Endothelial cell (in vitro differentiated cells): ENCODE measurements around the gene PTPN1. TPM values are rescaled to one million over a fixed set of nuclear protein-coding genes. Genes with fewer than 3 reads are reported as not detected.

Source experiments
- DNase-seq: peaks from one replicate; pipeline ENCODE4 v3.0.0; 2021; ENCODE audit warnings: low spot score
- H3K27ac Mint-ChIP-seq: one replicate; pipeline ENCODE4 v1.8.0; 2021; ENCODE audit warnings: mixed read lengths, inconsistent platforms; ENCODE audit not compliant: unreplicated experiment
- H3K27me3 Mint-ChIP-seq: one replicate; pipeline ENCODE4 v1.8.0; 2021; ENCODE audit warnings: mild to moderate bottlenecking, moderate library complexity, mixed read lengths, inconsistent platforms; ENCODE audit not compliant: unreplicated experiment
- H3K36me3 Mint-ChIP-seq: one replicate; pipeline ENCODE4 v1.8.0; 2021; ENCODE audit warnings: mild to moderate bottlenecking, low read depth, mixed read lengths, inconsistent platforms; ENCODE audit not compliant: unreplicated experiment
- H3K4me1 Mint-ChIP-seq: one replicate; pipeline ENCODE4 v1.8.0; 2021; ENCODE audit warnings: mild to moderate bottlenecking, mixed read lengths, inconsistent platforms; ENCODE audit not compliant: unreplicated experiment
- H3K4me3 Mint-ChIP-seq: one replicate; pipeline ENCODE4 v1.8.0; 2021; ENCODE audit warnings: mild to moderate bottlenecking, mixed read lengths, inconsistent platforms; ENCODE audit not compliant: unreplicated experiment
- H3K9me3 Mint-ChIP-seq: one replicate; pipeline ENCODE4 v1.8.0; 2021; ENCODE audit warnings: mixed read lengths, inconsistent platforms; ENCODE audit not compliant: unreplicated experiment
- CTCF ChIP-seq: fragments of 200-600 bp; sonication (generic); IDR thresholded peaks from one replicate; pipeline ENCODE4 v1.5.0; 2021; ENCODE audit warnings: antibody characterized with exemption; ENCODE audit not compliant: unreplicated experiment
- total RNA-seq: library from RNA; stranded (reverse); fragmentation: NEBNext Ultra II Directional; extraction: Animal tissue kit (Norgen Biotek cat#: 25700); gene quantifications from one replicate; pipeline ENCODE4 v1.2.1, GENCODE V29; 2021; ENCODE audit not compliant: unreplicated experiment

PTPN1 gene
- total RNA-seq, 1 donor from 2014 or later = 46.0 TPM

- no peak for DNase-seq
- Mint-ChIP-seq H3K27me3 (no peaks in the 10 kb centered on the region), H3K36me3 (peaks cover 3% of the 10 kb centered on the region), H3K4me3 (peak overlapping the region; percentile 12), H3K9me3 (no peaks in the 10 kb centered on the region), H3K4me1 (peaks cover 20% of the 10 kb centered on the region), H3K27ac (no peak overlapping the region)
- TF ChIP-seq CTCF = no peak
Measured at GRCh38 chr20:50543326-50543725, 33.1 kb downstream of the PTPN1 start.

- no peak for DNase-seq
- Mint-ChIP-seq H3K9me3 (no peaks in the 10 kb centered on the region), H3K27ac (no peak overlapping the region), H3K36me3 (peaks cover 3% of the 10 kb centered on the region), H3K4me1 (peaks cover 23% of the 10 kb centered on the region), H3K27me3 (no peaks in the 10 kb centered on the region), H3K4me3 (no peak overlapping the region)
- no peak for TF ChIP-seq CTCF
Measured at GRCh38 chr20:50545126-50545525, 34.9 kb downstream of the PTPN1 start.

GRCh38 chr20:50546729-50547314 is 36.6 kb downstream of the PTPN1 start:
- H3K36me3 Mint-ChIP-seq = peaks cover 3% of the 10 kb centered on the region
- H3K27me3 Mint-ChIP-seq = no peaks in the 10 kb centered on the region
- TF ChIP-seq CTCF = no peak
- no peak overlapping the region for H3K4me3 Mint-ChIP-seq
- no peak for DNase-seq
- peaks cover 10% of the 10 kb centered on the region for H3K4me1 Mint-ChIP-seq
- no peak overlapping the region for H3K27ac Mint-ChIP-seq
- no peaks in the 10 kb centered on the region for H3K9me3 Mint-ChIP-seq

- no peak for DNase-seq
- H3K36me3 Mint-ChIP-seq = peaks cover 3% of the 10 kb centered on the region
- no peak overlapping the region for H3K4me3 Mint-ChIP-seq
- H3K4me1 Mint-ChIP-seq = peaks cover 7% of the 10 kb centered on the region
- no peak overlapping the region for H3K27ac Mint-ChIP-seq
- TF ChIP-seq CTCF = no peak
- no peaks in the 10 kb centered on the region for H3K9me3 Mint-ChIP-seq
- H3K27me3 Mint-ChIP-seq = no peaks in the 10 kb centered on the region
Measured at GRCh38 chr20:50547964-50548363, 37.8 kb downstream of the PTPN1 start.

GRCh38 chr20:50548396-50548795 is 38.2 kb downstream of the PTPN1 start:
- no peak for DNase-seq
- Mint-ChIP-seq H3K4me3 (no peak overlapping the region), H3K27me3 (no peaks in the 10 kb centered on the region), H3K36me3 (peaks cover 3% of the 10 kb centered on the region), H3K9me3 (no peaks in the 10 kb centered on the region), H3K27ac (no peak overlapping the region), H3K4me1 (peaks cover 7% of the 10 kb centered on the region)
- no peak for TF ChIP-seq CTCF
